NOMO-1 treated with DMSO at 0.1 percent for 48 hours (cell line): ENCODE data around the gene SH2B2.
A peak's percentile ranks its signal among the peaks of the same experiment; 100 is the strongest.

Source experiments
- DNase-seq: peaks from one replicate; lab custom pipeline; 2025; ENCODE audit not compliant: unreplicated experiment; lab: John Stamatoyannopoulos, UW

SH2B2 gene

DNA sequence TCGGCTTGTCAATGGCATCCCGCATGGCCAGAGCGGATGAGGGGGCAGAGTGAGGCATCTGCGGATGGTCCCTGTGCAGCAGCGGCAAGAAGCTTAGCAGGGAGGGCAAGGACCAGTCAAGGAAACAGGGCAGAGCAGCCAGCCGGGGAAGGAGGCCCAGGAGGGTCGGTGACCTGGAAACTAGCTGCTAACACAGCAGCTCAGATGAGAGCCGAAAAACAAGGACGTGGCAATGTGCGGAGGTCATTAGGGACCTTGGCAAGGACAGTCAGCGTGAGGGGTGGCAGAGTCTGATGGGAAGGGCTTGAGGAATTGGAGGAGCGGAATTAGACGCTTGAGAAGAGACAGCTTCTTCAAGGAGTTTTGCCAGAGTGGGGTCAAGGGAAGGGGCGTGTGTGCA lies 20.1 kb upstream of the SH2B2 start:
- DNase-seq = no peak

DNA sequence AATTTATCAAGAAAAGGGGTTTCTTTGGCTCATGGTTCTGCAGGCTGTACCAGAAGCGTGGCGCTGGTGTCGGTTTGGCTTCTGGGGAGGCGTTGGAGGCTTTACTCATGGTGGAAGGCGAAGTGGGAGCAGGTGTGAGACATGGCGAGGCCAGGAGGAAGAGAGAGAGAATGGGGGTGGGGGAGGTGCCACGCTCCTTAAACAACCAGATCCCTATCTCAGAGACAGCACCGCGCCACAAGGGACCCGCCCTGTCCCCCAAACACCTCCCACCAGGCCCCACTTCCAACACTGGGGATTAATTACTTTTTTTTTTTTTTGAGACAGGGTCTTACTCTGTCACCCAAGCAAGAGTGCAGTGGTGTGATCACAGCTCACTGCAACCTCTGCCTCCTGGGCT lies 18.0 kb upstream of the SH2B2 start:
- DNase-seq = no peak

DNA sequence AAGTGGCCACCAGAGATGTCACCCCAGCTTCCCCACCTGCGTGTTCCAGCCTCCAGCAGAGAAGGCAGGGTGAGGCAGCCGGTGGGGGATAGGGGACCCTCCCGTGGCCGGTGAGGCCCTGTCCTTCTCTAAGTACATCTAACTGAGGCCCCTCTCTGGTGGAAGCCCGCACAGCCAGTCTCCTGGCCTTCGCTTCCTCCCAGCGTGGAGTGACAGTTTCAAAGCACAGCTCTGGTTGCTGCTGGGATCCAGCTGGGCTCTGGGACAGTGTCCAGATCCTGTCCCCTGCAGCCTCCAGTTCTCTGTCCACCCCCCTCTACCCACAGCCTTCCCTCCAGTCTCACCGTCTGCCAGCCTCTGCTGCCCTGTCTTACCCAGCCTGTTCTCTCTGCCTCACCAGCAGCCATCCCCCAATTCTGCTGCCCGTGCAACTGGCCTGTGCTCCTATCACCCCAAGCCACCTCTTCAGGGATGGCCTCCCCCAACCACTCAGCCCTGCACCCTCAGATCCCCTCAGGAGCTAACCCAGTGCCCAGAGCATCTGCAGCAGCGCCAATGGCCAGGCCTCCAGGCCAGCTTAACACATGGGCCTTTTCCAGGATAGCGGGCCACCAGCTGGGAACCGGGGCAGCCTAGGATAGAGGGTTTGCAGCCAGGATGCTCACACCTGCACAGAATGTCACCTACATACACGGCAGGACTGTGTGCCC lies 16.3 kb upstream of the SH2B2 start:
- no peak for DNase-seq

DNA sequence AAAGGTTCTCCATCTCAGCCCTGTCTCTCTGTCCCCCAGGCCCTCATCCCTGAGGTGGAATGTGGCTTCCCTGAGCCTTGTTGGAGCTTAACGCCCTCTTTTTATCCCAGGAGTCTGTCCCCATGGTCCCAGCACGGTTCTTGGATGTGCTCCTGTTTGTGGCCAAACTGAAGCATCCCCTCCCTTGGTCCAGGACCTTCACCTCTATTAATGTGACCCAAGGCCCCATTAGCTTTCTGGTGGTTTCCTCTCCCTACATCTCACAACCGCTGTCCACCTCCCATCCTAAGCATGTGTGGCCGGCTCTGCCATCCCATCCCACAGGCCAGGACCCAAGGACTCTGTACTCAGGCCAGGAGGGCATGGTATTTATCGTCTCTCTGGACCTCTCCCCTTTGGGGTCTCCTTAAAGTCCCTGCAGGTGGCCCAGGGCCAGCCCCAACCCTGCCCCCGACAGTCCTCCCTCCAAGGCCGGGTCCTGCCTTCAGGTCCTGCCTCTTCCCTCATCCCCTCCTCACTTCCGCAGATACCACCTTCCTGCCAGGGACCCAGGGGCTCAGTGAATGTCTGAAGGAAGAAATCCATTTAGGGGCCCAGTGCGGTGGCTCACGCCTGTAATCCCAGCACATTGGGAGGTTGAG lies 15.4 kb upstream of the SH2B2 start:
- no peak for DNase-seq

DNA sequence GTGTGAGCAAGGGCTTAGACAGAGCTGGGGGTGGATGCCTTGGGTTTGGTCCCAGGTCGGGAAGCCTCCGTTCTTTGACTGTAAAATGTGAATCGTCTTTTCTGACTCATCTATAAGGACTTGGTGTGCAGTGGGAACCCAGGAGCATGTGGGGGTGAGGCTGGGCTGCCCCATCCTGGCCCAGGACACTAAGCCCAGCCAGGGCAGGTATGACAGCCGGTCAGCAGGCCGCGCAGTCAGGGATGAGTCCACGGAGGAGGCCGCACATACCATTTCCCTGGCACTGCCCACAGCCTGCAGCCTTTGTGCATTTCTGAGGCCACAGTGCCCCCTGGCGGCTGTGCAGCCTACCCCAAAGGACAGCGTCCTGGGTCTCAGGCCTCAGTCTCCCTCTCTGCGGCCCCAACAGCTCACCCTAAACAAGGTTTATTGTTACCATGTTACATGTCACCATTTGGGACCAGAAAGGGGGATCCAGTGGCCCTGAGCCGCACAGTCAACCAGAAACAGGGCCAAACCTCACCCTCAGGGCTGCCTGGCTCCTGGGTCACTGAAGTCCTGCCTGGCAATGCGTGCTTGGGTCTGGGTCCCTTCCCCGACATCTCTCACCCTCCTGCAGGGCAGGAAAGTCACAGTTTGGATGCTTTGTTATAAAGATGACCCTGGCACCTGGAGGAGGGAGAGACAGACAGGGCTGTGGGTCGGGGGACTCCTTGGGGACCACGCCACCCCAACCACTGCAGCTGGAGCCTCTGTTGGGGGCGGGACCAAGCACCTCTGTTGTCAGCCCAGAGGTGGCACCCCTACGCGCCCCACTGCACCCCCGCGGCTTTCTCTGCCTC lies 14.4 kb upstream of the SH2B2 start:
- DNase-seq = peak; percentile 57

DNA sequence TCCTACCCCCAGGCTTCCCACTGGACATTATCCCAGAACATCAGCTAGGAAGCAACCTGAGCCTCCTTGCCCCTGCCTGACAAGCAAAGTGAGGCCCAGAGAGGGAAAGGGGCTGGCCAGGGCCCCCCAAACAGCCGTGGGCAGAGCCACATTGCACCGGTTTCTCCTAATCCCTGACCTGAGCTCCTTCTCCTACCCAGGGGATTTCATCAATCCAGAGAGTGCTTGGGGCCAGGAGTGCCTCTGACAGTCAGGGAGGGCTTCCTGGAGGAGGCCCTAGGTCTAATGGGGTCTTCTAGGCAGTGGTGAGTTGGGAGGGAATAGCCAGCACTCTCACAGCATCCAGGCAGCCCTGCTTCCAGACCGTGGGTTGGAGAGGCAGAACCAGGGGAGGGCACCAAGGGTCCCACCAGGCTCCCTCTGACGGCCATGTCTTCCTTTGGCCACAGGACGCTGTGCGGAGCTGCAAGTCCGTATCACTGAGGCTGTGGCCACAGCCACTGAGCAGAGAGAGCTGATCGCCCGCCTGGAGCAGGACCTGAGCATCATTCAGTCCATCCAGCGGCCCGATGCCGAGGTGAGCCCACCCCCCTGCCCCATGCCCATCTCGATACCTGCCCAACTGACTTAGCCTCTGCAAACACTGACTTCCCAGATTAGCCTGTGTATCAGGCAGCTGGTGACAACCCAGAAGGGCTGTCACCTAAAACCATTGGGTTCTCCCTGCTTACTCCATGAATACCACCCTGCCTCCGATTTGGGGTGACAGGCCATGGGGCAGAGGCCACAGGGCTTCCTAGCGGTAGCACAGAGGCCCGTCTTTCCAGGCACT lies 13.5 kb upstream of the SH2B2 start:
- no peak for DNase-seq

DNA sequence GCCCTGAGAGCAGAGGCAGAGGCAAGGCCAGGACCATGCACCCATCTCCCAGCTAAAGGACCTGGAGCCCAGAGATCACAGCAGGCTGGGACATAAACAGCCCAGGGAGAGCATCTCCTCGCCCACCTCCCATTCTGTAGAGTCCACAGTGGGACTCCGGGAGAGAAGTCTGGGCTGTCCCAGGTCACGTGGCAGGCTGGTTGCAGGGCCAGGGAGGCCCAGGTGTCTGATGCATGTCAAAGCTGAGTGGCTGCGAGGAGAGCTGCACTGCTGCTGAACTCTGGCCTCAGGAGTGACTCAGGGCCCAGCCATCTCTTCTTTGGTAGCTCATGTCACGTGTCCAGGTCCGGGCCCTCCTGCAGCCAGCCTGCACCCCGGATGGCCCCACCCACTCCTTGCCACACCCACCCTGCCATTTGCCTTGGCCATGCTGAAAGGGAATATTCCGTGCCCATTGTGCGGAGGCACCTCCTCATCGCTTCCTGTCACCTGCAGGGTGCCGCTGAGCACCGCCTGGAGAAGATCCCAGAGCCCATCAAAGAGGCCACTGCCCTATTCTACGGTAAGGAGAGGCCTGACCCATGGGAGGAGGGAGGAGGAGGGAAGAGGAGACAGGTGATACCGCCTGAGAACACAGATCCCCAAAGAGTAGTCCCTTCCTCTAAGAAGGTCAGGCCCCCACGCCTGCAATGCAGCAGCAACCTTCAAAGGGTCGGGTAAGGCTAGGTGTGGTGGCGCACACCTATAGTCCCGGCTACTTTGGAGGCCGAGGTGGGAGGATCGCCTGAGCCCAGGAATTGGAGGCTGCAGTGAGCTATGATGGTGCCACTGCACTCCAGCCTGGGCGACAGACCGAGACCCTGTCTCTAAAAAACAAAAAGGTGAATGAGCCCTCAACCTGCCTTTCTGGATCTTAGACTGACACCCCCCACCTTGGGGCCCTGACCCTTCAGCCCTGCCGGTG lies 12.6 kb upstream of the SH2B2 start:
- DNase-seq = no peak

DNA sequence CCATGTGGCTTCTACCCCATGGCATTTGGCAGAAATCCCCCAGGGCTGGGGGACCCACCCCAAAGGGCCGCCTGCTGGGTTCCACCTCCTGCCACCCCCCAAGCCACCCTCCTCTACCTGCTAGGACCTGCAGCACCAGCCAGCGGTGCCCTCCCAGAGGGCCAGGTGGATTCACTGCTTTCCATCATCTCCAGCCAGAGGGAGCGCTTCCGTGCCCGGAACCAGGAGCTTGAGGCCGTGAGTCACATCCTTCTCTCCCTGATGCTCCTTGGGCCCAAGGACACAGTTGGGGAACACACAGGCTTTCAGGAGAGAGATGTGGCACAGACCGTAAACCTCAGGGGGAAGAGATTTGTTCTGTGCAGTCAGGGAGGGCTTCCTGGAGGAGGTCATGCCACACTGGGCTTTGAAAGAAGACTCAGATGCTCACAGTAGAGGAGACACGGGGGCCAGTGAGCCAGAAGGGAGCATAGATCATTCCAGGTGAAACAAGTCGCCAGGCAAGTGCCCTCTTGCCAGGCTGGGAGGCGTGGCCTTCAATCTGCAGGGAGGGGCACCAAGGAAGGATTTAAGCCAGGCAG lies 11.5 kb upstream of the SH2B2 start:
- no peak for DNase-seq

DNA sequence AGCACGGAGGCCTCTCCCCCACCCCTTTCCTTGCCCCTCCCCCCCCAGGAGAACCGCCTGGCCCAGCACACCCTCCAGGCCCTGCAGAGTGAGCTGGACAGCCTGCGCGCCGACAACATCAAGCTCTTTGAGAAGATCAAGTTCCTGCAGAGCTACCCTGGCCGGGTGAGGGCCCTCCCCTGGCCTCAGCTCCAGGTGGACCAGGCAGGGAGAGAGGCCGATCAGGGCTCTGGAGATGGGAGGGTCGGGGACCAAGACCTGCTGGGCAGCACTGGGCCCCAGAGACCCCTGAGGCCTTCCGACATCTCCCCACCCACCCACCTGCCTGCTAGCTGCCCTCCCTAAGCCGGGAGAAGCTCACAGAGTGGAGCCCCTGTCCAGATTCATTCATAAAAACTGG lies 8.8 kb upstream of the SH2B2 start:
- no peak for DNase-seq

DNA sequence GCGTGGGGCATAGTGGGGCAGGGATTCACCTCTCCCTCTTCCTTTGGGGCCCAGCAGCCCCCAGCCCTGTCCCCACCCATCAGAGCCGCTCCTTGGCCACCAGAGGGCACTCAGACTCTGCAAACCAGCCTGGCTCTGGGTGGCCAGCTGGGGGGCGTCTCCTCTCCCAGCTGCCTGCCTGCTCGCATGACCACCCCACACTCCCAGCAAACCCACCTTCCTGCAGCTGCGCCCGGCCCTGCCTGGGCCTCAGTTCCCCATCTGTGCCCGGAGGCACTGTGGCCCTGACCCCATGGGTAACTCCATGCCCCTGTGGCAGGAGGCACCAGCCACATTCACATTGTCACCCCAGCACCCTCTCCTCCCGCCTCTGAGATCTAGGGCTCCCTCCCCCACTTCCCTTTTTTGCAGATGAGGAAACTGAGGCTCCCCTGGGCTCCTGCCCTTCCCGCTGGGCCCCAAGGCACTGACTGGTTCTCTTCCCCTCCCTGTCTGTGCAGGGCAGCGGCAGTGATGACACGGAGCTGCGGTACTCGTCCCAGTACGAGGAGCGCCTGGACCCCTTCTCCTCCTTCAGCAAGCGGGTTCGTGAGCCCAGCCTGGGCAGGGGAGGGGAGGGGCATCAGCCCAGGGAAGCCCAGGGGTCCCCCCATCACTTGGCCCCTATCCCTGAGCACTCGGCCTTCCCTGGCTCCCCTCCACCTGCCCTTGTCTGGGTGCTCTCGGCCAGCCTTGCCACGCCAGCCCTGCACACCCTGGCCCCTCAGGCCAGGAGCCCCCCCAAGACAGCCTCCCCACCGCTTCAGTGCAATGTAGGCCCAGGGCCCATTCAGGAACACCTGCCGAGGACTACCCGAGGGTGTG lies 6.9 kb upstream of the SH2B2 start:
- peak; percentile 54 for DNase-seq

DNA sequence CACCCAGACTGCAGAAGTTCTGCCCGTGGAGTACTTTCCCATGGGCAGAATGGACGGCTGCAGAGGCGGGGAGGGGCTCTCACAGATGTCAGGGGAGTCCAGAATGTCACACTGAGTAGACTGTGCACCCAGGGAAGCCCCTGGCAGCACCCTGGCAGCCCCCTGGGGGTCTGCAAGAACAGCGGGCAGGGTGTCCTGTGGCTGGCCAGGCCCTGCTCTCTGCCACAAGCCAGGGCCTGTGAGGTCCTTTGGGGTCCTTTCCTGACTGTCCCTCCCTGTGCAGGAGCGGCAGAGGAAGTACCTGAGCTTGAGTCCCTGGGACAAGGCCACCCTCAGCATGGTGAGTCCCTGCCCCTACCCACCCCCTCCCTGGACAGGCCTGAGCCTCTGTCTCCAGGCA lies 6.1 kb upstream of the SH2B2 start:
- no peak for DNase-seq

DNA sequence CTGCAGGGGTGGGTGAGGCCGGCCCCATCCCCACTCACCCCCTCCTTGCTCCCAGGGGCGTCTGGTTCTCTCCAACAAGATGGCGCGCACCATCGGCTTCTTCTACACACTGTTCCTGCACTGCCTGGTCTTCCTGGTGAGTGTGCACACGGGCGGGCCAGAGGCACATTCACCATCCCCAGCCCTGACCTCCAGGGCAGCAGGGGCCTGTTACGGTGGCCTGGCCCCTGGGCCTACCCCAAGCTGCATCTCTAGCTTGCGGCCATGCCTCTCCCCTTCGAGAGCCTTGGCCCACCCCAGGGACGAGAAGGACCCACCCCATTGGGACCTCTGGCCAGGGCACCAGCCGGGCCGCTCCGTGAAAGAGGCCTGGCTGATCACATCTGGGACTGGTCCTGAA lies 4.9 kb upstream of the SH2B2 start:
- no peak for DNase-seq

DNA sequence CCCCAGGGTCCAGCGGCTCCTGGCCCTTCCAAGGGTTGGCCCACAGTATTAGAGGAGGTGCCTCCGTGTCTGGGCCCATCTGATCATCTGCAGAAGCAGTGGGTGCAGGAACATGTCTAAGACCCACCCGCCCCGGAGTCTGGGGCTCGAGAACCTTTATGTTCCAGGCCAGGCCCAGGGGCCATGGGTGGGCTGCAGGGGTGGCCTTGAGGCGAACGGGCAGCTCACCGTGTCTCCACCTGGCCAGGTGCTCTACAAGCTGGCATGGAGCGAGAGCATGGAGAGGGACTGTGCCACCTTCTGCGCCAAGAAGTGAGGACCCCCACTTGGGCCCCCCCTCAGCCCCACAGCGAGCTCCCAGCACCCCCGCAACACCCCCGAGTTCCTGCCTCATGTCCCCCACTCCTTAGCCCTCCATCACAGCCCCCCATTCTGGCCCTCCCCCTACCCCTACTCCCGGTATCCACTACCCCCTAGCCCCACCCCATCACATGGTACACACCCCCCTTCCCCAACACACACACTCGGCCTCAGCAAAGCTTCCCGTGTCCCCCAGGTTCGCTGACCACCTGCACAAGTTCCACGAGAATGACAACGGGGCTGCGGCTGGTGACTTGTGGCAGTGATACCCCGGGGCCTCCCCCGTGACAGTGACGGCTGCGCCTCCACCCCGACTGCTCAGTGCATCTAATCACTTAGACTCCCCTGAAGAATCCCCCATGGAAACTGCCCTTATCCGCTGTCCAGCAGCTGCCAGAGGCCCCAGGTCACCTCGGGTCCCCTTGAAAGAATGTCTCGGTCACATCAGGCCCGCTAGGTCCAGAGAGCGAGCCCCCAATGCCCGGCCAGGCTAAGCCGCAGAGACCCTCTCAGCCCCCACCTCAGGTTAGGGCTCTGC lies 4.0 kb upstream of the SH2B2 start:
- no peak for DNase-seq

DNA sequence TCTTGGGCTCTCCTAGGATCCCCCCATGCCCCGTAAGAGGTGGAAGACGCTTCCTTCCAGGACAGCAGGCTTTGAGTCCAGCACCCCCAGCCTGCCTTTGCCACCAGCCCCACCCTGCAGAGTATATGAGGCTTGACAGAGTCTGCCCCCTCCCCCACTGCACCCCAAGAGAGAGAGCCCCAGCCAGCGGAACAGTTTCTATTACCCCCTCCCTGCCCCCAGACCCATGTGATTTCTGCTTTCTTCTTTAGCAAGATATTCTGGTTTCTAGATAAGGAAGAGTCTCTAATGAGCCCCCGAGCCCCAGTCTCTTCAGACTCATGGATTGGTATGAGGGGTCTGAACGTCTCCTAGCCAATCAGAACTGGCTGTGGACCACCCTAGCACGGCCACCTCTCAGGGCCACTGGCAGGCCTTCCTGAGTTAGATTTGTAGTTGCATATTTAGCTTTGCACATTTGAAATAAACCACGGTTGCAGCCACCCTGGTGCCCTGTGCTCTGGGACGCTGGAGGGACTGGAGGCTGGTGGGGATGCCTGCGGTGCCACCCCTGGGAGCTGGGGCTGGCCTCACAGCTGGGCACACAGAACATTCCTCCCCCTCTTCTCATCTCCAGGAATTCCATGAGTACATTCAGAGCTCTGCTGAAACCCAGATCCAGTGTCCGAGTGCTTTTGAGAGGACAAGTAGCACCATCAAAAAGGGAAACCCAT lies 3.0 kb upstream of the SH2B2 start:
- DNase-seq = no peak

DNA sequence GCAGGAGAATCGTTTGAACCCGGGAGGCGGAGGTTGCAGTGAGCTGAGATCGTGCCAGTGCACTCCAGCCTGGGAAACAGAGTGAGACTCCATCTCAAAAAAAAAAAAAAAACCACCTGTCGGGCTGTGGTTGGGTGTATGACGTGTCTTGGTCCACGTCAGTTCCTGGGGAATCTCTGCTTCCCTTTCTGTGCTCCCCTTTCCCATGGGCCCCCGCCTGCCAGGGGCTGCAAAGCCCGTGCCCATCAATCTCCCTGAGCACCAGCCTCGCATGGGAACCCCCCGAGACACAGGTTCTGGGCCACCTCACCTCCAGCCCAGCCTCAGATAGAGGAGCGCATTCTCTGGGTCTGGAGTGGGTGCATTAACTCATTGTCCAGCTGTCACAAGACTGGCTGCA lies 2.3 kb upstream of the SH2B2 start:
- no peak for DNase-seq

DNA sequence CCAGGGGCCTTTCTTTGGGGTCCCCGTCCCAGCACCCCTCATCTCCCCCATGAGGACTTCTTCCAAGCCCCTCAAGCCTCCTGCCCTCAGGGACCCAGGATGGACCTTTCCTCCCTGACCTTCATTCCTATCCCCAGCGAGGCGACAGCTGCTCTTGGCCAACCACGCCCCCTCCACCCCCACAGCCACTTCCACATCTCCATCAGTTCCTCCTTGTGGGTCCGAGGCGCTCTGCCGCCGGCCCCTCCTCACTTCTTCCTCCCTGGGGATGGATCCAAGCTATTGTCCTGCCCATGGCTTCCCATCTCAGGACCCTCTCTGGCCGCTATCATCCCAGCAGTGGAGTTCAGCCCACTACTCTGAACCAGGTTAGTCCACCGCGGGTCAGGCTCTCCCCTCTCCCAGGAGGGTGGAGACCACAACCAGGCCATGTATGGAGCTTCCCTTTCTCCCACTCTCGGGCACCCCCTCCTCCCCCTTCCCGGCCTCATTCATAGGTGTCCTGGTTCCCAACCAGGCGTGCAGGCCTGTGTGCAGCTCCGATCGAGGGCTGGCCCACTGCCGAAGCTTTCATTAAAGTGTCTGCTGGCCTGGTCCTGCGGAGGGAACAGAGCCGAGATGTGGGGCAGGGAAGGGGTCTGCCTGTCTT lies 1.7 kb upstream of the SH2B2 start:
- DNase-seq = peak; percentile 64
